ENCODE measurements around the gene FBXO47. TPM values are rescaled to one million over a fixed set of nuclear protein-coding genes. Genes with fewer than 3 reads are reported as not detected.
A peak's percentile ranks its signal among the peaks of the same experiment; 100 is the strongest.

FBXO47 gene
- polyA plus RNA-seq, 1 donor, result not detected

DNA sequence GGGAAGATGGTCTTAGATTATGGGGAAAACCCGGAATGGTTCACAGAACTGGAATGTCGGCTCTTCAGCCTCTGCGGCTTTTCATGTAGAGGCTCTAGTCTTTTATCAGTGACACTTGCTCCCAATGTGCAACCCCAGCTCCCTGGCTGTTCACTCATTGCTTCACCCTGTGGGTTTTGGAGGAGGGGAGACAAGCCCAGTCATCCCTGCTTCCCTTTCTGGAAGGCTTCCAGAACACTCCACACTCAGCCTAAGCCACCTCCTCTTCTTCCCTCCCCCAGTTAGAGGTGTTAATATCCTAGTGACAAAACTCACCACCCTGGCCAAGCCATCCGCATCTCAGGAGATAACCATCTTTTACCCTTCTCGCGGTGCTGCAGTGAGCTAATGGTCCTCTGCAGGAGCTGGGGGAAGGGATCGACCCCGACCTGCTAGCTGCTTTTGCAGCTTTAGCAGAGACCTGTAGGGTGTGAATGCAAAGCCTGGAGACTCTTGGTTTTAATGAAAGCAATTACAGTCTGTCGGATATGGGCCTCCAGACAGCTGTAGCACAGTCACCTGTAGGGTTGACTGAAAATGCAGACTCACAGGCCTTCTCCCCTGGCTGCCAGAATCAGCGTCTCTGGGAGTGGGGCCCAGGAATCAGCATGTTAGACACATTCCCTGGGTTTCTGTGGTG lies 66.1 kb downstream of the FBXO47 start:
- DNase-seq, result no peak

DNA sequence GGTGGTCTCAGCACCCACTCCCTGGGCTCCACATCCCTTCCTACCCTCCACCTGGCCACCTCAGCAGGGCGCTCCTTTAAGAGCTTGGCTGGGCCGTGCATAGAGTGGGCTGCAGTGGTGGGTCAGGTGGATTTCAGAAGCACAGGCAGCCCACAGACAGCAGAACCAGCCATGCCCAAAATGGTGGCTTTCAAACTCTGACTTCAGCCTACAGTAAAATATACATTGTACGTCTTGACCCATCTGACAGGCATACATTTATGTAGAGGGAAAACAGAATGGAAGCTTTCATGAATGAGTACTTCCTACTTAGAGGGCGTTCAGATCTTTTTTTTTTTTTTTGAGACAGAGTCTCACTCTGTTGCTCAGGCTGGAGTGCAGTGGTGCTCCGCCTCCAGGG lies 67.8 kb downstream of the FBXO47 start:
- no peak for DNase-seq

DNA sequence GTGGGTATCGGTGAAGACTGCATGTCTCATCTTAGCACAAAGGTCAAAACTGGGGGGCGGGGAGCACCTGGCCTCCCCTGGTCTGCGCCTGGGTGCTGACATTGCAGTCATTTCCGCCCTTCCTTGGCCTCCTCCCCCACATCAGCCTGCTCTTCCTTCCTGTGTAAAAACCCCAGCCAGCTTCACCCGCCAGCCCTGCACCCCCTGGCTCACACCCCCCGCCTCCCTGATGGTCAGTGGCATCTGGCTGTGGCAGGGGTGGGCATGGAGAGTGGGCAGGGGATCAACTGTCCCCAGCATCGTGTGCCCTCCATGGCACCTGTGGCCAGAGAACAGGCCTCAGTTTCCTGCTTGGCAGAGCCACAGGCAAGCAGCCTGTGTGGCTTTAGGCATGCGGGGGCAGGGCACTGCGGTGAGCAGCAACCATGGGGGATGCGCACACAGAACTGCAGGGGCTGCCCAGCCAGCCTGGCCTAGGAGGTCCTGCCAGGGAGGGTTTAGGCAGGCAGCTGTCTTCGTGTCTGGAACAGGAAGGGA lies 68.3 kb downstream of the FBXO47 start:
- peak; percentile 31 for DNase-seq

DNA sequence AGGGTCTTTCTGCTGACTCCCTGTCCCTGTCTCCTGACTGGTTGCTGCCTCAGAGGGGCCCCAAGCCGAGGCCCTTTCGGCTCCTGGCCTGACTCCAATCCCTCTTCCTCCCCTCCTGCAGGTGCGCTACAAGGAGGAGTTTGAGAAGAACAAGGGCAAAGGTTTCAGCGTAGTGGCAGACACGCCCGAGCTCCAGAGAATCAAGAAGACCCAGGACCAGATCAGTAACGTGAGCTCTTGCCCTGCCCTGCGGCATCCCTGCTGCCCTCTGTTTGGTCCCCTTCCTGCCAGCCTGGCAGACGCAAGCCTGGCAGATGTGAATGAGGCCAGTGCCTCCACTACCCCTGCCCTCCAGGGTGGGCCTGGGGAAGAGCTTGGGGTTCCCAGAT lies 68.9 kb downstream of the FBXO47 start:
- DNase-seq, result no peak

DNA sequence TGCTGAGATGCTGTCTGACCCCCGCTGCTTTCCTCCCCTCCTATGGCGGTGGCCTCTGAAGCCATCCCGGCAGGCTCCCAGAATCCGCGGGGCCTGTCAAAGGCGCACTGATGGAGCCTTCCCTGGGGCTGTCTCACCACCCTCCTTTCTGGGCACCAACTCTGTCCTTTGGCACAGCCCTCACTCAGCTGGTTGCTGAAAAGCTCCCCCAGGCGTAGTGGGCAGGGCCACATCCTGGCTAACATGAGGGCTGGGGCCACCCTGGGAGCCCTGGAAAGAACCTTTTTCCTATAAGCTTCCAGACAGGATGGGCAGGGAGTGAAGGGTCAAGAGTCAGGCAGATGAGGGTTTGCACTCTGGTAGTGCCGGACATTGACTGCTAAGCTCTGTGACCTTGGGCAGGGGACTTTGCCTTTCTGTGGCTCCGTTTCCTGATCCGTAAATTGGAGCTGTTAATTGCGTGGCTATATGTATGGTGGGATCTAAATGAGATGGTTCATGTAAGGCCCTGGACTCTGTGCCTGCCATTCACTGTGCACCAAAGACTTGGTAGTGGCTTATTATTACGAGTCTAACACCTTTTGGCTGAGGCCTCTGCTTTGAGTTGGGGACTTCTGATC lies 69.4 kb downstream of the FBXO47 start:
- DNase-seq, result no peak

DNA sequence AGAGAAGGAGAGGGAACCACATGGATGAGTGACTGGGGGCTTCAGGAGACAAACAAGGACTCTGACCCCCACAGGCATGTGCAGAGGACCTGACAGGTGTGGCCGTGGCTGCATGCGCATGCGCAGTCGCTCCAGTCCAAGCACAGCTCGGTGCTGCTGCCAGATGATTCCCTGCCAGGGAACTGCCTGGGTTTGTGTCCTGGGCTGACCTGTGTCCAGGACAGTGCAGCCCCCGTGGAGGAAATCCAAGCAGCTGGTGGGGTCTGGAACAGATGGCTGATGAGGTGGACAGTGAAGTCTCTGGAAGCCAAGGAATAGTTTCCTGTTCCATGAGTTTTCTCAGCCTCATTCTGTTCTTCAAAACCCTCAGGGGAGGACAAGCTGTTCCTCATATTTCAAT lies 70.0 kb downstream of the FBXO47 start:
- peak; percentile 74 for DNase-seq

DNA sequence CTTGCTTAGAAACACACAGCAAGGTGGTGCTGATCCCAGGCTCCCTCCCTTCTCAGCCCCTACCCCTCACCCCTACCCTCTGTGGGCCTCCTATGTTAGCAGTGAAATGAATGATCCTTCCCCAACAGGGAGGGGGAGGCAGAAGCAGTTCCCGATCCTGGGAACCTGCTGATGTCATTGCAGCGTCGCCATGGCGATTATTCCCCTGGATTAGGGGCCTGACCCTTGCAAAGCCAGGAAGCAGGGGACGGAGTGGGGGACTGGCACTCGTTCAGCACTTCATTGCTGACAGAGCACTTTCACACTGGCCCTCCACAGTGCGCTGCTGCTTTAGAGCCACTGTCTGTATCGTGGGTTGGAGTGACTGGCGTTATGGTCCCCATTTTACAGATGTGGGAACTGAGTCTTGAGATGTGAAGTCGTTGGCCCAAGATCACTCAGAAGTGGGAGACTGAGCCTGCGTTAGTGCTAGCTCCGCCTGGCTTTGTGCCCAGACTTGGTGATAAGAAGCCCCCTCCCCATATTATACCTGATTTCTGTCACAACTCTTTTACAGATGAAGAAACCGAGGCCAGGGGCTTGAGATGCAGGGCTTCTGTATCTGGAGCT lies 70.8 kb downstream of the FBXO47 start:
- no peak for DNase-seq

DNA sequence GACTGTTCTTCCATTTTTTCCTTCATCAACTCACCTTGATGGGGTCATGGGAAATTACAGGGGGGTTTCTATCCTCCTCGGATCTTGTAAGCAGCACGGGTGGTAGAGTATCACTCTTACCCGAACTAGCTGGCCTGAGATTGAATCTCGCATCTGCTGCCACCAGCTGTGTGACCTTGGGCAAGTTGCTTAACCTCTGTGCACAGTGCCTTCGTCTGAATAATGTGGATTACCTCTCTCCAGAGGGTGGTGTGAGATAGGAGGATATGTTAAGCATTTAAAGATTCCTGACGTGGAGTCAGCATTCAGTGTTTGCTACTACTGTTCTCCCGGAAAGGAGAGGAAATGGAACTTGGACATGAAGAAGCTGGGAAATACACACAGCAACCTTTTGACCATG lies 72.9 kb downstream of the FBXO47 start:
- DNase-seq, result no peak

DNA sequence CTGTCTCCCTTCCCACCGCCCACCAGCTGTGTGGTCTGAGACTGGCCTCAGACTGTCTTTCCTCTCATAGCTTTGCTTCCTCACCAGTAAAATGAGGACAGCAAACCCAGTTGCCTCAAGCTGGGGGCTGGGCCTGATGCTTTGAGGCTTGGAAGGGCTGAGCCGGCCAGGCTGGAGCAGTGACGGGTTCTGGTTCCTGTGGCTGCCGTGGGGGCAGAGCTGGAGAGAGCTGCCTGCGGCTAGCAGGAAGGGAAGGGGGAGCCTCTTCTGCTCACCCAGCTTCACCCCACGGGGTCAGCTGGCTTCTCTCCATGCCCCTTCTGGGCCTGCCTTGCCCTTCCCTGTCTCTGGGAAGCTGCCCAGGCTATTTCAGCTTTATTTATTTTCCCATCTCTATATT lies 73.6 kb downstream of the FBXO47 start:
- DNase-seq, result no peak

DNA sequence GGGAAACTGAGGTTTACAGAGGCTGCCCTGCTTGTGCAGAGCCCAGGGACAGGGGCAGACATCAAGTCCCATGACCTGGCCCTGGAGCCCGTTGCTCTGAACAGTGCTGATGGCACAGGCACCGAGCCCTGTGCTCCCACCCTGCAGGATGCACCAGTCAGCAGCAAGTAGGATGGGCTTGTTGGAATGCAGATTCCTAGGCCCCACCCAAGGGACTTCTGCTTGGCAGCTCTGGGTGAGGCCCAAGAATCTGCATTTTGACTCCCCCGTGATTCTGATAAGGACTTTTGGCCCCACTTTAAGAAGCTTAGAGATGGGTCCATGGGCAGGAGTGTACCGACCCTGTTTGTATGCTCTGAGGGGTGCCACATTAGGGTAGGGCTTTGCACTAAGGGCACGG lies 74.1 kb downstream of the FBXO47 start:
- DNase-seq, result no peak

DNA sequence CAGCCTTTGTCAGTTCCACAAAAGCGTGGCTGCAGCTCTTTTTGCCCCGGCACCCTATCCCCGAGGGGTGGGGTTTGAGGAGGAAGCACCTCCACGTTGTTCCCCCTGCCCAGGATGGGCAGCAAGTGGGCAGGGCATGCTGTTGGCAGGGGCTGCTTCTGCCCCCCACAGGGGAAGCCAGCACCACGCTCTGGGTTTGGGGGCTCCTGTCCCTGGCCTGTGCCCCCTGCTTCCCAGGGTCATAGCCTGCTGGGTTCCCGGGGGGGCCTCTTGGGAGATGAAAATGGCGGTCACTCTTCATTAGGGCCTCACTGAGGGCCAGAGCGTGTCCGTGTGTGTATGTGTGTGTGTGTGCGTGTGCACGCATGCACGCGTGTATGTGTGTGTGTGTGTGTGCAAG lies 74.6 kb downstream of the FBXO47 start:
- no peak for DNase-seq

DNA sequence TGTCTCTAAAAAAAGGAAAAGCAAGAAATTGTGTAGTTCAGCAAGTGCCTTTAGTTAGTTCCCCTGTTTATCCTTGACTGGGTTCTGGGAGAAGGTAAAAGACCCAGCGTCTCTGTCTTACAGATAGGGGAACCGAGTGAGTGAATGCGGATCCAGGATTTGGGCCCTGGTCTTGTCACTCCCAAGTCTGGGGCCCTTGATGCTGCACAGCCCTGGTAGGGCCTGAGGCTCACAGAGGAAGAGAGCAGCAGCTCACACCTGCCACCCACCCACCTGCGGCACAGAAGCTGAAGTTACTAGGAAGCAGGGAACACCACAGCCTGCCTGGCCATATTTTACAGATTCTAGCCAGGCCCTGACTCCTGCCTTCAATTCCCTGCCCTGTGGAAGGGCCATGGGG lies 75.1 kb downstream of the FBXO47 start:
- DNase-seq, result no peak

DNA sequence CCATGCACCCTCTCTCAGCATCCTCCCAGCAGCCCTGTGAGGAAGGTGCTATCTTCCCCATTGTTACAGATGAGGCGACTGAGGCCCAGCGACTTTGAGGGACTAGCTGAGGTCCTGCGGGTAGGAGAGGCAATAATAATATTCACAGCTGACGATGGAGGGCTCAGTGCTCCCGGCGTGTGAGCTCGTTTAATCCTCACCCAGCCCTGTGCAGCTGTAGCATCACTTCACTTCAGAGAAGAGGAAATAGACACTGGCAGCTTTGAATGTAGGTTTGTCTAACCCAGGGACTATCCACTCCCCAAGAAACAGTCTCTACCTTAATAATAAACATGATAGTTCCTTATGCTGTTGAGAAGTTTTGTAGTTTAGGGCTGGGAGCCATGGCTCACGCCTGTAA lies 75.8 kb downstream of the FBXO47 start:
- no peak for DNase-seq

DNA sequence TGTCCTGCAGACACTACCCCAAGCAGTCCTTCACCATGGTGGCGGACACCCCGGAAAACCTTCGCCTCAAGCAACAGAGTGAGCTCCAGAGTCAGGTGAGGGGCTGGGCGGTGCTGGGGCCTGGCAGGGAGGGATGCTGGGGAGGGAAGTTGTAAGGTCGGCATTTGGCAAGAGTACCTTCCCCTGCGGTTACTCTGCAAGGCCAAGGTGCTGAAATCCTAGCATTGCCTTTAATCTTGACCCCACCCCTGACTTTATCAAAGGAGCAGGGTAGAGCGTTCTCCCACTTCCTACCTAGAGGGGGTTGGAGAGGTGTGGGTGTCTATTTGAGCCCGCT lies 76.8 kb downstream of the FBXO47 start:
- no peak for DNase-seq

DNA sequence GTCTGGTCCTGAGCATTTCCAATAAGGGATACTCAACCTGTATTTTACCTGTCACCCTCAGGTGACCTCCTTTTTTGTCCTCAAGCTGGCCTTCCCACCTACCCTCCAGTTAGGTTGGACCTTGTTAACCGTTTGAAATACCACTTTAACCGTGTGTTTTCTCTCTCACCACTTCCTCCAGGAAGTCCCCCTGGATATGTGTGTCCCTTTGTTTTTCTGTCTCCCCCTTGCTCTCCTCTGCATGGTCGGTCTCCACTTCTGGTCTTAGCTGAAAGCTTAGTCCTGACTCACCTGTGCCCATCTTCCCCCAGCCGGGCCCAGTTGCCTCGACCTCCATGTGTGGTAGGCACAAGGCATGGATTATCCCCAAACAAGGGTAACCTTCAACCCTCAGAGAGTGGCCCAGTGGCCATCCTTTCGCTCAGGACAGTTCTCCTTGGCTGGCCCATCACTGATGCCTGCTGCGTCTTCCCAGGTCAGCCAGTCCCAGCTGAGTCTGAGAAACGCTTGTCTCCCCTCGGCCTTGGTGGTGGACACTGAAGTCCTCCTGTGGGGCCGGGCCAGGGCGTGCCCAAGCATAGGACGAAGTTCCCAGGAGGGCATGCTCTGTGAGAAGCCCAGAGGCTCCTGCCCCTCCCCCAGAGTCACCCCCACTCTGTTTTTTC lies 77.3 kb downstream of the FBXO47 start:
- DNase-seq, result no peak

DNA sequence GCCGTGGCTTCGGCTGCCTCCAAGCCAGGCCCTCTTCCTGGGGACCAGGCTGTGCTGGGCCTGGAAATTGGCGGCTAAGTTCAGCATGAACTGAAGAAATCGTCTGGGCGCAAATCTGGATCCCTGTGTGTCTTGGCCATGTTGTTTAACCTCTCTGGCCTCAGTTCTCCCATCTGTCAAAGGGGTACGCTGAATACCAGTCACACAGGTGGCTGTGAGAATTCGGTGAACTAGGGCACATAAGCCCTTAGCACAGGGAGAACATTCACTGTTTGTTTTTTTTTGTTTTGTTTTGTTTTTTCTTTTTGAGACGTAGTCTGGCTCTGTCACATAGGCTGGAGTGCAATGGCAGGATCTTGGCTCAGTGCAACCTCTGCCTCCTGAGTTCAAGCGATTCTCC lies 78.4 kb downstream of the FBXO47 start:
- no peak for DNase-seq

DNA sequence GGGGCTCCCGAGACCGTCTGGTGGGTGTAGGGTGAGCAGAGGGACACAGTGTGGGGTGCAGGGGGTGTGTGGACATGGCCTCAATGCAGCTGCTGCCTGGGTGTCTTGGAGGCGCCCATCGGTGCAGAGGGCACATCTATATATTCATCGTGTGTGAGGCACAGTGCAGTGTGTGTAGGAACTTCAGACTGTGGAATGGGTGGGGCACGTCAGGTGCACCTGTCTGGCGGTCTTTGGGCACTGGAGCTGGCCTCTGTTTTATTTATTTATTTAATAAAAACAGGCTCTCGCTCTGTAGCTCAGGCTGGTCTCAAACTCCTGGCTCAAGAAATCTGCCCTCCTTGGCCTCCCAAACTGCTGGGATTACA lies 80.6 kb downstream of the FBXO47 start:
- no peak for DNase-seq

Other genes with a start within 250 kb of the FBXO47 start
- gene CISD3, start 237.1 kb downstream of the FBXO47 start, polyA plus RNA-seq (ENCODE audit: insufficient read length), result 16.8 TPM
- 32.7 TPM for gene PCGF2, start 219.1 kb downstream of the FBXO47 start, polyA plus RNA-seq (ENCODE audit: insufficient read length)
- 67.5 TPM for gene PSMB3, start 214.7 kb downstream of the FBXO47 start, polyA plus RNA-seq (ENCODE audit: insufficient read length)
- 72.5 TPM for gene PIP4K2B, start 167.8 kb downstream of the FBXO47 start, polyA plus RNA-seq (ENCODE audit: insufficient read length)
- 14.9 TPM for gene CWC25, start 142.1 kb downstream of the FBXO47 start, polyA plus RNA-seq (ENCODE audit: insufficient read length)
- gene RPL23, start 113.7 kb downstream of the FBXO47 start, polyA plus RNA-seq (ENCODE audit: insufficient read length), result 2,574 TPM
- gene LASP1, start 97.3 kb downstream of the FBXO47 start, polyA plus RNA-seq (ENCODE audit: insufficient read length), result 74.6 TPM
- 9.3 TPM for gene PLXDC1, start 184.2 kb upstream of the FBXO47 start, polyA plus RNA-seq (ENCODE audit: insufficient read length)
- not detected for gene ARL5C, start 198.8 kb upstream of the FBXO47 start, polyA plus RNA-seq (ENCODE audit: insufficient read length)
- 259 TPM for gene CACNB1, start 230.3 kb upstream of the FBXO47 start, polyA plus RNA-seq (ENCODE audit: insufficient read length)
- gene RPL19, start 232.9 kb upstream of the FBXO47 start, polyA plus RNA-seq (ENCODE audit: insufficient read length), result 2,704 TPM